Tibial nerve (tissue), 4 donors: ENCODE results near the gene BCL6. TPM values are rescaled to one million over a fixed set of nuclear protein-coding genes. Genes with fewer than 3 reads are reported as not detected.

Experiments used
- DNase-seq, 2 donors: peaks; one replicate each; pipeline ENCODE4 v3.0.0-alpha.2; 2019; ENCODE audit warnings: low spot score in 2 of 2
- H3K27ac ChIP-seq, 4 donors: fragments of 200-600 bp; sonication (generic) in 3 of 4; one replicate each; pipeline ENCODE4 v1.5.1; 2017 to 2019; ENCODE audit warnings: mild to moderate bottlenecking in 1 of 4
- H3K27me3 ChIP-seq, 2 donors: fragments of 200-600 bp; sonication (generic) in 1 of 2; one replicate each; pipeline versions ENCODE4 v1.5.1 to v1.6.0; 2017 to 2019
- H3K36me3 ChIP-seq, 3 donors: fragments of 200-600 bp; sonication (generic); one replicate each; pipeline ENCODE4 v1.5.1; 2018 to 2019
- H3K4me1 ChIP-seq, 4 donors: fragments of 200-600 bp; sonication (generic) in 3 of 4; one replicate each; pipeline ENCODE4 v1.5.1; 2017 to 2019
- H3K4me3 ChIP-seq, 4 donors: fragments of 200-600 bp; sonication (generic) in 3 of 4; one replicate each; pipeline ENCODE4 v1.5.1; 2017 to 2019; ENCODE audit warnings: mild to moderate bottlenecking in 1 of 4, moderate library complexity in 1 of 4
- H3K9me3 ChIP-seq, 4 donors: fragments of 200-600 bp; sonication (generic) in 3 of 4; one replicate each; pipeline ENCODE4 v1.5.1; 2017 to 2019
- EP300 ChIP-seq, 2 donors: sonication (generic); formaldehyde crosslinking; IDR thresholded peaks; one replicate each; pipeline ENCODE4 v1.6.1; 2017; ENCODE audit warnings: antibody characterized with exemption in 2 of 2, mild to moderate bottlenecking in 1 of 2
- POLR2A ChIP-seq, 2 donors: fragments of 450-650 bp; IDR thresholded peaks; one replicate each; pipeline ENCODE4 v1.6.1; 2017; ENCODE audit warnings: antibody characterized with exemption in 2 of 2, mild to moderate bottlenecking in 2 of 2, moderate library complexity in 2 of 2
- WGBS, 2 donors: methylation state at CpG; one replicate each; pipeline ENCODE4 v1.1.5; 2018; 5-methylcytosine and 5-hydroxymethylcytosine counted together
- total RNA-seq, 4 donors: library from RNA; depleted of rRNA; stranded (reverse); fragments of >200 nt; gene quantifications; one replicate each; pipeline ENCODE4 v1.1.0, GENCODE V29; 2016
- TF ChIP-seq, protein P1 (sequence below), 5 experiments: fragments of 200-600 bp in 3 of 5; fragments of 450-650 bp in 2 of 5; sonication (generic) in 3 of 5; IDR thresholded peaks; one replicate each; pipeline ENCODE4 v1.5.1; 2016 to 2019; ENCODE audit warnings: antibody characterized with exemption in 5 of 5, mild to moderate bottlenecking in 3 of 5, moderate library complexity in 2 of 5

The BCL6 gene
- total RNA-seq, 4 donors from 2014 or later, result 272 to 500 (median 305) TPM

DNA sequence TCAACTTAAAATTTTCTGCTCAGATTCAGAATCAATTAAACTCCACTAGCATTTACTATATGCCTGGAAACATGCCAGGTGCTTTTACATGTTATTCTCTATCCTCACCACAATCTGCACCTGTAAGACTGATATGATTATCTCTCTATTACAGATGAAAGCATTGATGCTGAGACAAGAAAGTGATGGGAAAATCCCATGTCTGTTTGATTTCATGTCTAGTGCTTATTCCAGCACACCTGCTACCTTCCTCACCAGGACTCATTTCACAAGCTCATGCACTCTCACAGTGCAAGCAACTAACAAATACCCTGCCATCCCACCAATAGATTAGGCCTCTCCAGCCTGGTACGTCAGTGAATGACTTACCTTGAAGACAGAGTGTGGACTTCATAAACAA, 25.0 kb upstream of the BCL6 start:
- Histone ChIP-seq H3K9me3 (no peaks in the 10 kb centered on the region), H3K27me3 (no peaks in the 10 kb centered on the region), H3K36me3 (no peaks in the 10 kb centered on the region), H3K4me1 (peaks cover 0 to 7% (median 0%) of the 10 kb centered on the region in 4 donors), H3K4me3 (no peak overlapping the region), H3K27ac (no peak overlapping the region)
- 95 to 100% methylated on average over 1 of the region's 1 CpG for WGBS, 2 donors
- no peak for DNase-seq
- TF ChIP-seq POLR2A (IDR thresholded peaks at IDR 0.05) (no peak), EP300 (IDR thresholded peaks at IDR 0.05) (no peak)

- H3K27ac ChIP-seq, result no peak overlapping the region
- no peaks in the 10 kb centered on the region for H3K9me3 ChIP-seq
- H3K36me3 ChIP-seq, result no peaks in the 10 kb centered on the region
- 25 to 34% methylated on average over 2 of the region's 2 CpGs for WGBS, 2 donors
- H3K4me1 ChIP-seq, result peaks cover 0 to 7% (median 0%) of the 10 kb centered on the region in 4 donors
- no peak for DNase-seq
- TF ChIP-seq, protein P1, sequence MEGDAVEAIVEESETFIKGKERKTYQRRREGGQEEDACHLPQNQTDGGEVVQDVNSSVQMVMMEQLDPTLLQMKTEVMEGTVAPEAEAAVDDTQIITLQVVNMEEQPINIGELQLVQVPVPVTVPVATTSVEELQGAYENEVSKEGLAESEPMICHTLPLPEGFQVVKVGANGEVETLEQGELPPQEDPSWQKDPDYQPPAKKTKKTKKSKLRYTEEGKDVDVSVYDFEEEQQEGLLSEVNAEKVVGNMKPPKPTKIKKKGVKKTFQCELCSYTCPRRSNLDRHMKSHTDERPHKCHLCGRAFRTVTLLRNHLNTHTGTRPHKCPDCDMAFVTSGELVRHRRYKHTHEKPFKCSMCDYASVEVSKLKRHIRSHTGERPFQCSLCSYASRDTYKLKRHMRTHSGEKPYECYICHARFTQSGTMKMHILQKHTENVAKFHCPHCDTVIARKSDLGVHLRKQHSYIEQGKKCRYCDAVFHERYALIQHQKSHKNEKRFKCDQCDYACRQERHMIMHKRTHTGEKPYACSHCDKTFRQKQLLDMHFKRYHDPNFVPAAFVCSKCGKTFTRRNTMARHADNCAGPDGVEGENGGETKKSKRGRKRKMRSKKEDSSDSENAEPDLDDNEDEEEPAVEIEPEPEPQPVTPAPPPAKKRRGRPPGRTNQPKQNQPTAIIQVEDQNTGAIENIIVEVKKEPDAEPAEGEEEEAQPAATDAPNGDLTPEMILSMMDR (IDR thresholded peaks at IDR 0.05), result no peak
- H3K4me3 ChIP-seq, result no peak overlapping the region
- H3K27me3 ChIP-seq, result no peaks in the 10 kb centered on the region
Measured at GRCh38 chr3:187769771-187770170, 24.5 kb upstream of the BCL6 start.

DNA sequence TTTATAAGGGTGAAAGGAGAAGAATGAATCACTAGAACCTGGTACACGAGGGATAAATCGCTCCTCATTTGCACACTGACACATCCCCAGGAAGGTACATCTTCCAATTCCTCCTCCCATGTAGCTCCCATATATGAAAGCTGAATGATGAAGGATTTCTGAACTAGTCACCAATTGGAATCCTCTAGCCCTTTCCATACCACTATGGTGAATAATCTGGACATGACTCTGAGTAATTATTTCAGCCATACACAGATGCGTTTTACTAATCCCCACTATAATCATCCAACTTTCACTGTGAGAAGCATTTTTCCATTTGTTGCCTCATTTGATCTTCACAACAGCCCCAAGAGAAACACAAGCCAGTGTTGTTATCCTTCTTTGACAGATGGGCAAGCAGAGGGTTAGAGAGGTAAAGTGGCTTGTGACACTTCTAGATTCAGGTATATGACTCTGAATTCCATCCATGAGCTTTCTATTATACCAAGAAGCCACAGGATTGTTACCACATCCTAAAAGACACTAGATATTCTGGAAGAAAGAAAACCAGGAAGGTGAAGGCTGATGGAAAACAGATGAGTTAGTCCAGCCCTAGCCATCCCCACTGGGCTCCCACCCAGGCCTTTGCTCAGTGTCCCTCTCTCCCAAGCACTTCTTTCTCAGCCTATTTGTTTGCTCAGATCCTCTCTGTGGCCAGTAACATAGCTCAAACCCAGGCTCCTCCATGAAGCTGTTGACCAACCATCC, 22.2 kb upstream of the BCL6 start:
- no peaks in the 10 kb centered on the region for H3K36me3 ChIP-seq
- peaks cover 0 to 13% (median 0%) of the 10 kb centered on the region in 4 donors for H3K4me1 ChIP-seq
- no peak for DNase-seq
- no peak overlapping the region for H3K4me3 ChIP-seq
- H3K9me3 ChIP-seq, result no peaks in the 10 kb centered on the region
- H3K27ac ChIP-seq, result no peak overlapping the region
- H3K27me3 ChIP-seq, result no peaks in the 10 kb centered on the region
- no peak for TF ChIP-seq EP300 (IDR thresholded peaks at IDR 0.05)
- TF ChIP-seq, protein P1 (IDR thresholded peaks at IDR 0.05), result no peak
- TF ChIP-seq POLR2A (IDR thresholded peaks at IDR 0.05), result no peak
- 88 to 91% methylated on average over 3 of the region's 3 CpGs for WGBS, 2 donors

DNA sequence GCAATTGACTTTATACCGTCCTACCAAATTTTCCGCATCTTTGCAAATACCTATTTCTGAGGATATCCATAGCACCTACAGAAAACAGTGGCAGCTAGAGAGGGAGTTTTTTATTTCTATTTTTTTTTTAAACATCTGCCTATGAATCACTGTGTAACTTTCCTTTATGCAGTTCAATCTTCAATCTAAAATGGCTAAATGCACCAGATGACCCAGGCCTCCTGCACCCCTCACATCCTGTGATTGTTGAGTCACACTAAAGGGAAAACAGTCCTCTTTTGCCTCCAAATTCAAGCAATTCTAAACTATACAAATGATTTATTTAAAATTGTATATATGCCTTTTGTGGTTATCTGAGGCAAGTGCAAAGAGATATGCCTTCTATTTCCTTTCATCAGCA, 20.1 kb upstream of the BCL6 start:
- H3K9me3 ChIP-seq, result no peaks in the 10 kb centered on the region
- H3K36me3 ChIP-seq, result no peaks in the 10 kb centered on the region
- no peak overlapping the region for H3K27ac ChIP-seq
- no peaks in the 10 kb centered on the region for H3K27me3 ChIP-seq
- no peak for TF ChIP-seq EP300 (IDR thresholded peaks at IDR 0.05)
- TF ChIP-seq, protein P1 (IDR thresholded peaks at IDR 0.05), result no peak
- no peak for TF ChIP-seq POLR2A (IDR thresholded peaks at IDR 0.05)
- H3K4me3 ChIP-seq, result no peak overlapping the region
- no peak for DNase-seq
- WGBS, 2 donors, result 93 to 94% methylated on average over 2 of the region's 2 CpGs
- peaks cover 0 to 13% (median 0%) of the 10 kb centered on the region in 4 donors for H3K4me1 ChIP-seq

DNA sequence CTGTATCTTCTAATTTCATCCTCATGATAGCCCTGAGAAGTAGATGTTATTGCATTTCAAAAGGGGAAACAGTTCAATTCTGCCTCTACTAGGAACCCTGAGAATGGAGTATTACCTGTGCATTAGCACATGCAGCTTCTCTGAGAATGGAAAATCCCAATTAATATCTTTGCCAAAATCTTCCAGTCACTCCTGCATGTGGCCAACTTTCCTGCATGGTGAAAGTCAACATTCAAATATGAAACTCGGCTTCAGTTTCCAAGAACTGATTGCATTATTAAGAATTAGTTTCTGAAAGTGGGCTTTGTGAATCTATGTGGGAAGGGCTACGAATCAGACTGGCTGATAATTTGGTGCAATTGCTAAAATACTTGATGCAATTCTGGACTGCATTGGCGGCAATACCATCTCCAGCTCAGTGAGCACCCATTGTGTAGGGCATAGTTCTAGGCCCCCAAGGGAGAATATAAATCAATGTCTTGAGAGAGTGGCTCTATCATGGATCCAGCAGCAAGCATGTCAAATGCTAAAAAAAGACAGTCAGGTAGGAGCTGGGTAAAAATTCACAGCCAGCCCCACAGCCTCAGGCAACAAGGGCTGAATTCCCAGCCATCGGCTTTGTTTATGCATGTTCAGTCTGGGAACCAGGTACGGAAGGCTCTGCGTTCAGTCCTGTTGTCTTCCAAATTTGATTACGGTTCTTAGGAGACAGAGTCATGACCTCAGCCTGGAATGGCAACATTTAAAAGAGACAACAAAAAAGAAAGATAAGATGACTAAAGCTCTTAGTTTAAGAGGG, 18.8 kb upstream of the BCL6 start:
- Histone ChIP-seq H3K4me3 (no peak overlapping the region), H3K36me3 (no peaks in the 10 kb centered on the region), H3K9me3 (no peaks in the 10 kb centered on the region), H3K27ac (no peak overlapping the region), H3K27me3 (no peaks in the 10 kb centered on the region), H3K4me1 (peaks cover 0 to 6% (median 0%) of the 10 kb centered on the region in 4 donors)
- no peak for DNase-seq
- 56 to 68% methylated on average over 7 of the region's 7 CpGs for WGBS, 2 donors
- TF ChIP-seq POLR2A (IDR thresholded peaks at IDR 0.05) (no peak), EP300 (IDR thresholded peaks at IDR 0.05) (no peak)
- TF ChIP-seq, protein P1 (IDR thresholded peaks at IDR 0.05), result no peak
